IPS-15b (cell line): ENCODE data around the gene SOS1.
A peak's percentile ranks its signal among the peaks of the same experiment; 100 is the strongest.

ENCODE experiments used
- H3K27me3 ChIP-seq: one replicate; pipeline ENCODE4 v1.6.1; 2013; ENCODE audit warnings: low read length; ENCODE audit not compliant: control insufficient read depth, insufficient read depth
- H3K36me3 ChIP-seq: one replicate; pipeline ENCODE4 v1.6.1; 2013; ENCODE audit warnings: low read length; ENCODE audit not compliant: control insufficient read depth, insufficient read depth
- H3K4me1 ChIP-seq: one replicate; pipeline ENCODE4 v1.6.1; 2013; ENCODE audit warnings: mild to moderate bottlenecking, low read length; ENCODE audit not compliant: control insufficient read depth, insufficient read depth
- H3K4me3 ChIP-seq: one replicate; pipeline ENCODE4 v1.5.1; 2013; ENCODE audit warnings: low read depth, low read length
- H3K9ac ChIP-seq: one replicate; pipeline ENCODE4 v1.6.1; 2013; ENCODE audit warnings: low read depth, mild to moderate bottlenecking, low read length
- H3K9me3 ChIP-seq: one replicate; pipeline ENCODE4 v1.6.1; 2013; ENCODE audit warnings: mild to moderate bottlenecking, low read length; ENCODE audit not compliant: control insufficient read depth, insufficient read depth

SOS1 gene

DNA sequence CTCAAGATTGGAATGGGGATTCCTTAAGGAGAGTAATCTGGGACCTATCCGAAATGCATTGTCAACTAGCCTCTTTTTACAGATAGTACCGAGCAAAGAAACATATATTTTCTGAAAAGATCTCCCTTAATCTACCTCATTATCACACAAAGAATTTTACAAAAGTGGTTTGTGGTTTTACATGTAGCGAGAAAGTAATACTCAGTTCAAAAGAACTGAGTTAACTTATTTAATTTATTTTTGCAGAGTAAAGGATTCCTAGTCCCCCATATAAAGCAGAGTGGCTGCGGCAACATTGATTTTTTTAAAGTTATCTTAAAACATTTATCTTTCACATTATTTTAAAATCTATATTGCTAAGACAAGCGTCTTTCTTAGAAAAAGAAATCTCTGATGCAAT, 15.9 kb upstream of the SOS1 start:
- Histone ChIP-seq H3K9me3 (no peaks in the 10 kb centered on the region), H3K27me3 (no peaks in the 10 kb centered on the region), H3K4me3 (no peak overlapping the region), H3K9ac (no peak overlapping the region), H3K36me3 (no peaks in the 10 kb centered on the region), H3K4me1 (peaks cover 7% of the 10 kb centered on the region)

- Histone ChIP-seq H3K4me3 (no peak overlapping the region), H3K27me3 (no peaks in the 10 kb centered on the region), H3K4me1 (peaks cover 4% of the 10 kb centered on the region), H3K36me3 (no peaks in the 10 kb centered on the region), H3K9ac (no peak overlapping the region), H3K9me3 (no peaks in the 10 kb centered on the region)
These were observed 14.9 kb upstream of the SOS1 start for GRCh38 chr2:39135690-39136259.

DNA sequence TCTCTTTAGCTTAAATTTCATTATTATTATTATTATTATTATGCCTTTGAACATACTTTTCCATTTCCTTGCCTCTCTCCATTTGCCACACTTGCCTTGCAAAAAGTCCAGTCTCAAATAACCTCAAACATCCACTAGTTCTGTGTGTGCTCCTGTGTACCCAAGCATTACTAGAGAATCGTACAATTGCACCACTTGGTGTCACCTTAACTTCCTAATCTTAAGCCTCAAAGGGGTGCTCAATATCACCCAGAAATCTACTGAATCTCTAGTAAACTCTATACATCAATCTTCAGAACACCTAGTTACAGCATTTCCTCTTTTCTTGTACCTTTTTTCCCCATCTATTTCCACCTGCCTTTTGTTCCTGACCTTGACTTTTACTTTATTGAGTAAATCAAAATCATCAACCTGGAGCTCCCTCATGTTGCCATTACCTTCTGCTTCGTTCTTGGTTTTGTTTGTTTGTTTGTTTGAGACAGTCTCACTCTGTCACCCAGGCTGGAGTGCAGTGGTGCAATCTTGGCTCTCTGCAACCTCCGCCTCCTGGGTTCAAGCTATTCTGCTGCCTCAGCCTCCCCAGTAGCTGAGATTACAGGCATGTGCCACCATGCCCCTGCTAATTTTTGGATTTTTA, 12.5 kb upstream of the SOS1 start:
- no peak overlapping the region for H3K9ac ChIP-seq

GRCh38 chr2:39128919-39129391, 8.1 kb upstream of the SOS1 start:
- Histone ChIP-seq H3K4me3 (no peak overlapping the region), H3K9ac (no peak overlapping the region), H3K4me1 (no peaks in the 10 kb centered on the region), H3K36me3 (no peaks in the 10 kb centered on the region), H3K27me3 (no peaks in the 10 kb centered on the region), H3K9me3 (no peaks in the 10 kb centered on the region)

More for the DNA sequence above, 12.5 kb upstream of the SOS1 start:
- H3K4me3 ChIP-seq, result no peak overlapping the region
- H3K27me3 ChIP-seq, result no peaks in the 10 kb centered on the region
- no peaks in the 10 kb centered on the region for H3K36me3 ChIP-seq
- H3K9me3 ChIP-seq, result no peaks in the 10 kb centered on the region
- no peaks in the 10 kb centered on the region for H3K4me1 ChIP-seq

GRCh38 chr2:39127973-39128372, 7.1 kb upstream of the SOS1 start:
- no peak overlapping the region for H3K4me3 ChIP-seq

GRCh38 chr2:39124746-39125057, 3.9 kb upstream of the SOS1 start:
- H3K9ac ChIP-seq, result peak overlapping the region; percentile 50
- no peaks in the 10 kb centered on the region for H3K36me3 ChIP-seq
- H3K4me1 ChIP-seq, result peaks cover 5% of the 10 kb centered on the region
- no peaks in the 10 kb centered on the region for H3K9me3 ChIP-seq
- H3K27me3 ChIP-seq, result no peaks in the 10 kb centered on the region
- peak overlapping the region; percentile 74 for H3K4me3 ChIP-seq

More at GRCh38 chr2:39127973-39128372, 7.1 kb upstream of the SOS1 start:
- Histone ChIP-seq H3K36me3 (no peaks in the 10 kb centered on the region), H3K27me3 (no peaks in the 10 kb centered on the region), H3K9ac (no peak overlapping the region), H3K4me1 (peaks cover 2% of the 10 kb centered on the region), H3K9me3 (no peaks in the 10 kb centered on the region)

GRCh38 chr2:39124000-39124745, 3.3 kb upstream of the SOS1 start:
- Histone ChIP-seq H3K9me3 (no peaks in the 10 kb centered on the region), H3K4me1 (peaks cover 5% of the 10 kb centered on the region)

DNA sequence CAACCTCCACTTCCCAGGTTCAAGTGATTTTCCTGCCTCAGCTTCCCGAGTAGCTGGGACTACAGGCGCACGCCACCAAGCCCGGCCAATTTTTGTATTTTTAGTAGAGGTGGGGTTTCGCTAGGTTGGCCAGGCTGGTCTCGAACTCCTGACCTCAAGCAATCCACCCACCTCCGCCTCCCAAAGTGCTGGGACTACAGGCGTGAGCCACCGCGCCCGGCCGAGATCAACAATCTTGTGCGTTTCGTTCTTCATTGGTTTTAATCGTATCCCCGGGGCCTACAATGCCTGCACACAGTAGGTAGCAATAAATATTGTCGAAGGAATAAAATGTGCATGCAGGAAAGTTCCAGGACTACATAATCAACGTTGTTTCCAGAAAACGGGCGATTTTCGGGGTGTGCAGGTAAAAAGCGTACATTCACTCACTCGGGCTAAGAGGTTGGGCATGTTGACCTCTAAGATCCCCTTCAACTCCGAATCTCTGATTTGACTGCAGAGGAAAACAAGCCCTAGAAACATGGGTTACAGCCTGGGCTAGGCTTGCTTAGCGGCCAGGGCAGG, 2.7 kb upstream of the SOS1 start:
- Histone ChIP-seq H3K4me1 (peaks cover 9% of the 10 kb centered on the region), H3K9ac (peak overlapping the region; percentile 88), H3K27me3 (no peaks in the 10 kb centered on the region), H3K4me3 (peak overlapping the region; percentile 97), H3K9me3 (no peaks in the 10 kb centered on the region), H3K36me3 (no peaks in the 10 kb centered on the region)

More at GRCh38 chr2:39124000-39124745, 3.3 kb upstream of the SOS1 start:
- H3K27me3 ChIP-seq, result no peaks in the 10 kb centered on the region
- no peaks in the 10 kb centered on the region for H3K36me3 ChIP-seq
- H3K9ac ChIP-seq, result peak overlapping the region; percentile 88
- H3K4me3 ChIP-seq, result peak overlapping the region; percentile 97

- Histone ChIP-seq H3K9ac (peak overlapping the region; percentile 94), H3K9me3 (no peaks in the 10 kb centered on the region), H3K4me1 (peaks cover 14% of the 10 kb centered on the region), H3K36me3 (no peaks in the 10 kb centered on the region), H3K4me3 (peak overlapping the region; percentile 82), H3K27me3 (no peaks in the 10 kb centered on the region)
These were observed 742 bp upstream of the SOS1 start for GRCh38 chr2:39121523-39122063.

- no peak overlapping the region for H3K9ac ChIP-seq
- H3K4me1 ChIP-seq, result peaks cover 14% of the 10 kb centered on the region
- H3K4me3 ChIP-seq, result peak overlapping the region; percentile 86
- H3K9me3 ChIP-seq, result no peaks in the 10 kb centered on the region
- no peaks in the 10 kb centered on the region for H3K36me3 ChIP-seq
- H3K27me3 ChIP-seq, result no peaks in the 10 kb centered on the region
These were observed 405 bp downstream of the SOS1 start for GRCh38 chr2:39120521-39120770.

DNA sequence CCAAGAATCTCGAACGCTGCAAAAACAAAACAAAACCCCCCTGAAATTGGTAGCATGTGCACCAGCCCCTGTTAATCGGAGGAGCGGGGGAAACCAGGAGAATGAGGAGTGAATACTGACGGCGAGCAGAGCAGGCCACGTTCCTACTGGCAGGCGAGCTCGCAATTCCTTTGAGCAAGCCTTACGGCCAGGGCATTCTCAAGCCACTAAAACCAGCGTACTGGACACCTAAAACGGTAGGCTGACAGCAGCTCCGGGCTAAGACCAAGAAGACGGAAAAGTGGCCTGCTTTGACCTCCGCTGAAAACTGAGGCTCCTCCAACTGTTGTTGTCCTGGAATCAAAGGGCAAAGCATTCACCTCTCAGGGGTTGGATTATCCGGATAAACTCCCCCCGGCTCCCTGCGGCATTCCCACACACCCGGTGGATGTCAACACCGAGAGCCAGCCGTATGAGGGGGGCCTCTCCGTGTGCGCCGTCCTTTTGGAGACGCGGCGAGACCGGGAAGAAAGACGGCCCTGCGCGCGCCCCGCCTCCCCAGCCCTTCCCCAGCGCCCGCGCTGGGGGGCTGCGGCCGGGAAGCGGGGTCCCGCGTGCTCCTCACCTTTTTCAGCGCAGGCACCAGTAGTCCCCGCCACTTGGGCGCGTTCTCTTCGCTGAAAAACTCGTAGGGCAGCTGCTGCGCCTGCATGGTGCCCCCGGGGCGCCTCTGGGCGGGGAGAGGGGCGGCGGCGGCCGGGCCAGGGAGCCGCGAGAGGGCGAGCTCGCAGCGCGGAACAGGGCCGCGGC, 925 bp downstream of the SOS1 start:
- Histone ChIP-seq H3K9ac (peak overlapping the region; percentile 71), H3K27me3 (no peaks in the 10 kb centered on the region), H3K9me3 (no peaks in the 10 kb centered on the region), H3K4me3 (peak overlapping the region; percentile 86), H3K36me3 (no peaks in the 10 kb centered on the region), H3K4me1 (peaks cover 14% of the 10 kb centered on the region)
